Liver (tissue), 9 donors: Measurements from ENCODE around the gene CSF3R. TPM values are rescaled to one million over a fixed set of nuclear protein-coding genes. Genes with fewer than 3 reads are reported as not detected.

Experiments used
- DNase-seq: peaks from one replicate; pipeline ENCODE4 v3.0.0-alpha.2; 2017; ENCODE audit warnings: low spot score
- H3K27ac ChIP-seq, 2 donors: one replicate each; pipeline ENCODE4 v1.7.0; 2013; ENCODE audit warnings: inconsistent platforms in 2 of 2, low read length in 2 of 2, control low read depth in 1 of 2, low read depth in 1 of 2, mild to moderate bottlenecking in 1 of 2
- H3K27me3 ChIP-seq, 4 donors: one replicate each; pipeline versions ENCODE4 v1.6.1 to v1.7.0; 2013; ENCODE audit warnings: low read length in 3 of 4, inconsistent platforms in 1 of 4, mild to moderate bottlenecking in 1 of 4, moderate library complexity in 1 of 4; ENCODE audit not compliant: control insufficient read depth in 4 of 4, insufficient read depth in 4 of 4
- H3K36me3 ChIP-seq, 4 donors: one replicate each; pipeline versions ENCODE4 v1.6.1 to v1.7.0; 2013; ENCODE audit warnings: low read length in 3 of 4, mild to moderate bottlenecking in 3 of 4, low read depth in 1 of 4, moderate library complexity in 1 of 4; ENCODE audit not compliant: control insufficient read depth in 4 of 4, insufficient read depth in 3 of 4
- H3K4me1 ChIP-seq, 4 donors: one replicate each; pipeline versions ENCODE4 v1.6.1 to v1.7.0; 2013; ENCODE audit warnings: low read length in 3 of 4, mild to moderate bottlenecking in 3 of 4, moderate library complexity in 1 of 4; ENCODE audit not compliant: control insufficient read depth in 4 of 4, insufficient read depth in 4 of 4
- H3K4me3 ChIP-seq, 3 donors: one replicate each; pipeline versions ENCODE4 v1.6.1 to v1.7.0; 2013; ENCODE audit warnings: low read length in 3 of 3, control low read depth in 1 of 3, low read depth in 1 of 3, mild to moderate bottlenecking in 1 of 3
- H3K9ac ChIP-seq, 2 donors: one replicate each; pipeline ENCODE4 v1.7.0; 2013; ENCODE audit warnings: low read length in 2 of 2, mild to moderate bottlenecking in 2 of 2, moderate library complexity in 2 of 2, control low read depth in 1 of 2, low read depth in 1 of 2
- H3K9me3 ChIP-seq, 4 donors: one replicate each; pipeline versions ENCODE4 v1.6.1 to v1.7.0; 2013; ENCODE audit warnings: low read length in 3 of 4; ENCODE audit not compliant: control insufficient read depth in 4 of 4
- ATF3 ChIP-seq: IDR thresholded peaks from 2 replicates; pipeline ENCODE4 v1.6.1; 2016; ENCODE audit warnings: antibody characterized with exemption
- CTCF ChIP-seq: fragments of 150-350 bp; IDR thresholded peaks from 2 replicates; pipeline ENCODE4 v1.5.1; 2017; ENCODE audit warnings: improper control_type of control experiment, low read depth, low read length; ENCODE audit not compliant: missing input control
- FOXA1 ChIP-seq: IDR thresholded peaks from 2 replicates; pipeline ENCODE4 v1.6.1; 2016; ENCODE audit warnings: antibody characterized with exemption
- HNF4A ChIP-seq, 2 donors: conservative IDR thresholded peaks; 2 replicates each; pipeline ENCODE4 v1.6.1; 2016; ENCODE audit warnings: antibody characterized with exemption in 2 of 2, mild to moderate bottlenecking in 2 of 2
- HNF4G ChIP-seq: IDR thresholded peaks from 2 replicates; pipeline ENCODE4 v1.6.1; 2016; ENCODE audit warnings: antibody characterized with exemption
- JUND ChIP-seq, 2 donors: IDR thresholded peaks; 2 replicates each; pipeline ENCODE4 v1.6.1; 2016; ENCODE audit warnings: antibody characterized with exemption in 2 of 2
- MAX ChIP-seq: IDR thresholded peaks from 2 replicates; pipeline ENCODE4 v1.6.1; 2016; ENCODE audit warnings: antibody characterized with exemption
- REST ChIP-seq: IDR thresholded peaks from 2 replicates; pipeline ENCODE4 v1.6.1; 2016; ENCODE audit warnings: antibody characterized with exemption, mild to moderate bottlenecking
- RXRA ChIP-seq, 2 donors: IDR thresholded peaks; 2 replicates each; pipeline ENCODE4 v1.6.1; 2017 to 2018; ENCODE audit warnings: antibody characterized with exemption in 2 of 2, mild to moderate bottlenecking in 1 of 2
- WGBS: extraction: QIAGEN DNeasy Blood & Tissue Kit; methylation state at CpG from one replicate; pipeline ENCODE4 v1.1.7; 2013; 5-methylcytosine and 5-hydroxymethylcytosine counted together
- polyA plus RNA-seq, 2 donors: library from polyadenylated mRNA; stranded (reverse) in 1 of 2; unstranded in 1 of 2; fragments of 200-250 nt in 1 of 2; fragments of >200 nt in 1 of 2; fragmentation: Nextera tagmentation in 1 of 2; extraction: Ambion mirVana in 1 of 2; gene quantifications; one replicate each; pipeline versions ENCODE4 v1.2.1 to v1.2.3, GENCODE V29; 2013 to 2015
- total RNA-seq, 2 donors: library from RNA; depleted of rRNA; stranded (reverse); fragments of >200 nt; gene quantifications; one replicate each; pipeline ENCODE4 v1.2.3, GENCODE V29; 2014
- donor health status: healthy.
- donor health status: healthy.
- donor health status: healthy.
- donor health status: healthy.
- donor health status: healthy.

The CSF3R gene
- total and polyA plus RNA-seq, 4 donors = 6.7 to 81.3 (median 15.9) TPM

- no peak for TF ChIP-seq REST
- TF ChIP-seq ATF3 = no peak
- no peak for TF ChIP-seq HNF4A (conservative IDR thresholded peaks at IDR 0.05)
- TF ChIP-seq HNF4G = no peak
Measured at GRCh38 chr1:36440646-36441045, 42.1 kb downstream of the CSF3R start (continued).

GRCh38 chr1:36440044-36440443 lies 42.7 kb downstream of the CSF3R start:
- H3K27me3 ChIP-seq = no peaks in the 10 kb centered on the region
- H3K9me3 ChIP-seq = no peaks in the 10 kb centered on the region
- WGBS = 91% methylated on average over 3 of the region's 3 CpGs
- no peaks in the 10 kb centered on the region for H3K36me3 ChIP-seq
- H3K4me1 ChIP-seq = no peaks in the 10 kb centered on the region
- no peak overlapping the region for H3K4me3 ChIP-seq
- DNase-seq = no peak
- no peak overlapping the region for H3K27ac ChIP-seq
- no peak overlapping the region for H3K9ac ChIP-seq
- TF ChIP-seq JUND (IDR thresholded peaks at IDR 0.05) (no peak), HNF4G (no peak)

GRCh38 chr1:36438715-36439114 lies 44.0 kb downstream of the CSF3R start:
- H3K4me1 ChIP-seq = no peaks in the 10 kb centered on the region
- no peaks in the 10 kb centered on the region for H3K27me3 ChIP-seq
- H3K36me3 ChIP-seq = no peaks in the 10 kb centered on the region
- WGBS = 92% methylated on average over 4 of the region's 4 CpGs
- no peak overlapping the region for H3K9ac ChIP-seq
- TF ChIP-seq MAX (no peak), FOXA1 (no peak), JUND (IDR thresholded peaks at IDR 0.05) (no peak), CTCF (no peak), HNF4A (conservative IDR thresholded peaks at IDR 0.05) (no peak)
- no peak overlapping the region for H3K4me3 ChIP-seq
- H3K27ac ChIP-seq = no peak overlapping the region
- H3K9me3 ChIP-seq = no peaks in the 10 kb centered on the region
- no peak for DNase-seq

GRCh38 chr1:36436821-36437220 lies 45.9 kb downstream of the CSF3R start:
- WGBS = 93% methylated on average over 1 of the region's 1 CpG
- no peak for TF ChIP-seq JUND (IDR thresholded peaks at IDR 0.05)
- no peak for TF ChIP-seq RXRA (IDR thresholded peaks at IDR 0.05)

More at GRCh38 chr1:36436821-36437220, 45.9 kb downstream of the CSF3R start:
- no peak for DNase-seq
- no peaks in the 10 kb centered on the region for H3K36me3 ChIP-seq
- H3K27ac ChIP-seq = no peak overlapping the region
- H3K4me1 ChIP-seq = no peaks in the 10 kb centered on the region
- H3K27me3 ChIP-seq = no peaks in the 10 kb centered on the region
- no peak overlapping the region for H3K4me3 ChIP-seq
- no peaks in the 10 kb centered on the region for H3K9me3 ChIP-seq
- no peak overlapping the region for H3K9ac ChIP-seq
